ENCODE measurements around the gene ITSN1.
"Not testable (repeated sequence)": the region's sequence is repeated elsewhere in the genome, so short reads cannot be mapped to it uniquely, and the experiment has no call there.

The ITSN1 gene

DNA sequence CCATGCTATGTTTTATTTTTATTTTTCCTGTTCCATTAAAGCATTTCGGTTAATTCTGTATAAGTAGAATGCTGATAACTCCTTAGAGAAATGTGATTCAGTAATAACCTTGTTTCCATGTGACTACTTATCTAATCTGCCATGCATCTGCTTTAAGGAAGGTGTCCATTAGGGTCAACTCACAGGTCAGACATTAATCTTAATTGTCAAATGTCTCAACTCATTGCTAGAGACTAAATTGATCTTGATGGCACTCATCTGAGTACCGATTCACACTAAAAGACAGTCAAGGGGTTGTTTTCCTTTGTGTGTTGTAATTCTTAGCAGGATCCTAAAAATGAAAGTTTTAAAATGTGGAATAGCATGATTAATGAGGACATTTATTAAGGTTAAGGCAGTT is 41.8 kb downstream of the ITSN1 start:
- DNase-seq, result no peak

- DNase-seq, result no peak
These were observed 42.7 kb downstream of the ITSN1 start for GRCh38 chr21:33684923-33685560.

GRCh38 chr21:33685613-33686197 is 43.4 kb downstream of the ITSN1 start:
- no peak for DNase-seq

- DNase-seq, result no peak
These were observed 44.1 kb downstream of the ITSN1 start for GRCh38 chr21:33686386-33686785.

- no peak for DNase-seq
These were observed 45.3 kb downstream of the ITSN1 start for GRCh38 chr21:33687634-33688033.

DNA sequence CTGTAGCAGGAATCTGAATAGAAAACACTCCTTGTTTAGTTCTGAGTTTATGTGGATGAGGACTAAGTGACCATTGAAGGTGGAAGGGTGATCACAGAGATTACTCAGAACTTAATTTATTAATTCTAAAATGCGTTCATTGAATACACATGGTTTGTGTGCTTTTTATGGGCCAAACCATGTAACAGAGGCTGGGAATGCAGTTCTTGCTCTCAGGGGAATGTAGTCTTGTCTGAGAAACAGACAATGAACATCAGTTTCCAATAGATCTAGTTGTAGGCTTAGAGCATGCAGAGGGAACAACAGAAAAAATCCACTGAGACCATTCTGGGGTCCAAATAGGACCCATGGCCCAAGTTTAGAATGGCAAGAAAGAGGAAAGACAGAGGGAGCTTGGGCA is 46.1 kb downstream of the ITSN1 start:
- no peak for DNase-seq

DNA sequence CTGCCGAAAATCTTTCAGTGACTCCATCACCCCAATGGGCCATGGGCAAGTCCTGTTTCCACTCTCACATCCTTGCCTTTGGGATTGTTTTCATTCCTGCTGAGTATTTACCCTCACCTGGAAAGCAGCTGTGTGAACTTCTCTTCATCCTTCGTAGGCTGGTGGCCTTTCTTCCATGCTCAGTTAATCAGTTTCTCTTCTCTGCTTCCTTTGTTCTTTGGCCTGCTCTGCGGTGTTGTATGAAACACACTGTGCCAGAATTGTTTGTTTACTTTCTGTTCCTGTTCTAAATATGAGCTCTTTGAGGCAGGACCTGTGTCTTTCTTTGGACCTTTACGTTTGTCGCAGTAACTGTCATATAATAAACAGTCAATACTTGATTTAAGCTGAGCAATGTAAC is 48.6 kb downstream of the ITSN1 start:
- no peak for DNase-seq

DNA sequence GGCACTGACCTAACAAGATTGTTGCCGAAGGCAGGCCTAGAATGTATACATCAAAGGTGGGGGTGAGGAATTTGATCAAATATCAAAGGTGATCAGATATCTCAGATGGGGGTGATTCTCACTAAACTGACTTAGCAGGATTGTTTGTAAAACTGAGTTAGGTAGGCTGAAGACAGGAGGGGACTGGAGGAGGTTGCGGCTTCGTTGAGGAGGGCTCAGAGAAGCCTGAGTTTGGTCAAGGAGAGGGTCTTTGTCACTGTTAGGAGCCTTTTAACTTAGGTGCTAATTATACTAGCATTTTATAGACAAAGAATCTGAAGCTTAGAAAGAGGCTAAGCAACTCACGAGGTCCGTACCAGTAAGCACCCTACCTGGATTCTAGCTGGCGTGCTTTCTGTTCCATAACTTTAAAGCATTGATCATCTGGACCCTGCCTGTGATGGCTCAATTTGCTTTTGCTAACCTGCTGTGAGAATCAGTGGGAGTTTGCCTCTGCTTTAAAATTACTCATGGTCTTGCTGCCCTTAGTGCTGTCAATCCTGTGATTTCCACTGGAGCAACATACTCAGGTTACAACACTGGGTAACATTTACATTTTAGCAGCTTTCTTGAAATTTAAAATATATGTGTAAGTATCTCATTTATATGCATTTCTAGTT is 49.8 kb downstream of the ITSN1 start:
- DNase-seq, result no peak

DNA sequence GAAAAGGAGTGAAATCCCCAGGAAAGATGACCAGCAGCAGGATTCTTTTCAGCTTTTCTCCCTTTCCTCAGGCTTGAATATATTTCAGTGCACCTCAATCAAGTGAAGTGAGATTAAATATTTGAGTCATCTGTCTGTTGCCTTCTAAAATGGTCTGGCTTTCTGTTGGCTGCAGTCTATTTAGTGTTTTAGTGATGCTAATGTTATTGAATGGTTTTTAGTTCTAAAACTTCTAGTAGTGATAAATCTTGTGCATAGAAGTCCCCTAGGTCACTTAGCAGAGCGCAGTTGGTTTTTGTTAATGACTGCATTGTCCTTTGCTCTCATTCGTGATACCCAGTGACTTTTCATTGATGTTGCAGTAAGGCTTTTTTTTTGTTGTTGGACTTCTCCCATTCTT is 53.5 kb downstream of the ITSN1 start:
- DNase-seq, result no peak

DNA sequence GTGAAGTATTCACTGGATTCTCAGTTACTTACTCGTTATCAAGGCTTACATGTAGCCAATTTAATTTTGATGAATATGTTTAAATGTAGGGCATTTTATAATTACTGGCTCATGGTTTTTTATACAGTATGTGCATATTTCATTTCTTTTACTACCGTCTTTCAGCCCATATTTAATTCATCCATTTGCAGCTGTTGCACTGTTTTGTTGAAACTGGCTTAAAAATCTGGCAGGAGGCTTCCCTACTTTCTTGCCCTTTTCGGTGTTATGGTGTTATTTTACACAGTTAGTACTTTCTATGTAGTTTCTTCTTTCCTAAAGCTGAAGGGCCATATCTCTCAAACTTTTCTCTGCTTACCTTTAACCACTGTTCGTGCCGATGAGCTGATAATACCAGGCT is 54.2 kb downstream of the ITSN1 start:
- no peak for DNase-seq

DNA sequence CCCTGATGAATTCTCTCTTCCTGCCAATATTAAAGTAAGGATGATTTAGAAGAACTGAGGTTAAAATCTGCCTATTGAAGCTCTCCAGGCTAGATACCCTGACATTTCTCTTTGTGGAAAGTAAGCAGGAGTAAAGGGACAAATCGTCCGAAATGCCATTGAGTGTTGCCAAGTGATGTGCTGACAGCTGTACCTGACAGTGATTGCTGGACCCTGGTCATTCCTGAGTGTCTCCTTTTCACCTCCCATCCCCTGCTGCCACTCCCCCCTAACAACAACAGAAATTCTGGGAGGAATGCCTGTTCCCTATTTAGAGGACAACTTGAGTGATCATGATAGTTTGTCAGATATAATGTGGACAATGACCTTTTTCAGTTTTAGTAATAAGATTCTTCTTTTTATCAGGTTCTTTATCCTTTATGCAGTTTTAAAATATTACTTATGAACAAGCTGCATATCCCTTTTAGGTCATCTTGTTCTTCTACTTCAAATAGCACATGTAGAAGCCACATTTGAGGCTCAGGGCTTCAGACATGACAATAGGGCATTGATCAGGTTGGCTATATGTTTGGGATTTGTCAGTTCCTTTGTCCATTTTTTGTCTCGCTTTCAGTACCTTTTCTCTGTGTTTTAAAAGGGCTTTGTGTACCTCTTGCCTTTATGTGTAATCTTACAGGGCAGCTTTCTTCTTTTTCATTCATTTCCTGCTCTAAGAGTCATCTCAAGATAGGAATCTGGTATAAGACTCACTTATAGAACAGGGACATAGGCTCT is 56.0 kb downstream of the ITSN1 start:
- no peak for DNase-seq

GRCh38 chr21:33699277-33699676 is 57.0 kb downstream of the ITSN1 start:
- DNase-seq, result no peak

DNA sequence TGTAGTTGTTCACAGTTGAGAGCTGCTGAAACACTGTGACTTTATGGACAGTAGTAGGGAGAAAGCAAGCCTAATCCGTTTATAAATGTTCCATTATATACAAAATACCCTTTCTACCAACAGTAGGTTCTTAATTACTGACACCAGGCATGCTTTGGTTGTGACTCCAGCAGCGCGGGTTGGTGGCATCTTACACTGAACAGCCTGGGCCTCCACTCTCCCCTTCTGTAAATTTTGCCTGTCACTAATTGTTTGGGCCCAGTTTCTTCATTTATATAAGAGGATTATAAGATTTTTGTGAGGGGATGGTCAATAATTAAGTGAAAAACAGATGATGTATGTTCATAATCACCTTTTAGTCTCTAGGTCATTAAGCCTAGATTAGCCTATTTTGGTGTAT is 58.2 kb downstream of the ITSN1 start:
- DNase-seq, result no peak

GRCh38 chr21:33703750-33704606 is 61.7 kb downstream of the ITSN1 start:
- no peak for DNase-seq

GRCh38 chr21:33707846-33708245 is 65.5 kb downstream of the ITSN1 start:
- no peak for DNase-seq

DNA sequence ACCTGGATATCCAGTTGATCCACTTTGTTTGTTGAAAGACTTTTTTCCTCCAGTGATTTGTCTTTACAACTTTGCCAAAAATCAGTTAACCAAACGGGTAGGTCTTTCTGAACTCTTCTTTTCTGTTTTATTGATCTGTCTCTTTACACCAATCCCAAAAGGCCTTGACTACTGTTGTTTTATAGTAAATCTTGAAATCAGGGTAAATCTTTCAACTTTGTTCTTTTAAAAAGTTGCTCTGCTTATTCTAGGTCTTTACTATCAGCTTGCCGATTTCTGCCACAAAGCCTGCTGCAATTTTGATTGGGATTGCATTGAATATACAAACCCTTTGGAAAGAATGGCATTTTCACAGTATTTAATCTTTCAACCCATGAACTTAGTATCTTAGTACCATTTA is 66.6 kb downstream of the ITSN1 start:
- no peak for DNase-seq

DNA sequence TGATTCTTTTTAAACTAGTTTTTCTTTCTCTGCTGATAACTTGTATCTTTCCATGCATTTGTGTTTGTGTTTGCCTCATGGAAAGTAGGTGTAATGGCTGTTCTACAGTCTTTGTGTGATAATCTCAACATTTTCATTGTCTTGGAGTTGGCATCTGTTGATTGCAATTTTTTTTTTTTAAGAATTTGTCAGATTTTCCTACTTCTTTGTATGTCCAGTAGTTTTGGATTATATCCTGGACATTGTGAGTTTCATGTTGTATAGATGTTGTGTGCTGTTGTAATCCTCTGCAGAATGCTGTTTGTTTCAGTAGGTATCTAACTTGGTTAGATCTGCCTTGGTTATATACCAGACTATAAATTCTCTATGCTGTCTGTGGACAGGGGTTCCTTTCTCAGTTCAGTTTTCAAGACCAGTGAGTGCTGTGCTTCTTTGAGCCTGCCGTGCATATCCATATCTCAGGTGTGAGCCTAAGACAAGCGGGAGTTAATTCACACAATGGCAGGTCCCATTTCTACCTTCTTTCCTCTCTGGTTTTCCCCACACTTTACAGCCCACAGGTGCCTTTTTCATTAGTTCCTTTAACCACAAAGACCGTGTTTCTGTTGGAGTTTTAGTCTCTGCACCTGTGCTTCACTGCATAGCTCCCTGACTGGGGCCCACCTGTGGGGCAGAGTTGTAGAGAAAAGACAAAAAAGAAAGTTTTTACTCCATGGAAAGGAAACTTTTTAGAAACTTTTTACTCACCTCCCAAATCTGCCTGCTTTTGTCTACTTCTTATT is 69.9 kb downstream of the ITSN1 start:
- no peak for DNase-seq

GRCh38 chr21:33721081-33721480 is 78.8 kb downstream of the ITSN1 start:
- no peak for DNase-seq

DNA sequence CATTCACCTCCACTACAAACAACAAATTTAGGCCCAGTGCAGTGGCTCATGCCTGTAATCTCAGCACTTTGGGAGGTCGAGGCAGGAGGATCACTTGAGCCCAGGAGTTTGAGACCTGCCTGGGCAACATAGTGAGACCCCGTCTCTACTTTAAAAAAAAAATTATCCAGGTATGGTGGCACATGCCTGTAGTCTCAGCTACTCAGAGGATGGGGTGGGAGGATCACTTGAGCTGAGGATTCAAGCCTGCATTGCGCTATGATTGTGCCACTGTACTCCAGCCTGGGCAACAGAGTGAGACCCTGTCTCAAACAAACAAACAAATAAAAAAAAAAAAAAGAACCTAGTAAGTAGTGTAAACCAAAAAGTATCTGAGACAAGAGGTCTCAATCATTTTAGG is 86.8 kb downstream of the ITSN1 start:
- not testable (repeated sequence) for DNase-seq

GRCh38 chr21:33729641-33730040 is 87.3 kb downstream of the ITSN1 start:
- no peak for DNase-seq

DNA sequence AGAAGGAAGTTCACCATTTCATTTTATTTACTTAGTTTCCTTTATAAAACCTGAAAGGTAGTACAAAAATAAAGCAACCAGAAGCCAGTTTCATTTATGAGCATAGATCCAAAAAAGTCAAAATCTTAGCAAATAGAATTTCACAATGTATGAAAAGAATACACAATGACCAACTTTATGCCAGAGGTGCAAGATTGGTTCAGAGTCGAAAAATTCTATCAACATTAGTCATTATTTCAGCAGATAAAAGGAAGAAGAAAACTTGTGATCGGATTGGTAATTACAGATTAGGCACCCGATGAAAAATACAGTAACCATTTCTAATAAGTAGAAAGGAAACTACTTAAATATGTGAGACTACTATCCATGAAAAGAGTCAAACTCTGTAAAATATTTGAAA is 89.1 kb downstream of the ITSN1 start:
- DNase-seq, result no peak

- no peak for DNase-seq
These were observed 89.7 kb downstream of the ITSN1 start for GRCh38 chr21:33732038-33732437.
